GM21515 (cell line): ENCODE results near the gene FBH1.
A peak's percentile ranks its signal among the peaks of the same experiment; 100 is the strongest.
"Not testable (repeated sequence)": the region's sequence is repeated elsewhere in the genome, so short reads cannot be mapped to it uniquely, and the experiment has no call there.

ENCODE experiments used
- ATAC-seq: cut with Tn5 transposase; IDR thresholded peaks from one replicate; pipeline ENCODE4 v1.9.1; 2021; ENCODE audit not compliant: unreplicated experiment

FBH1 gene

GRCh38 chr10:5889624-5890451, at the start of gene FBH1, which contains the start of gene ANKRD16:
FBH1 (plus strand) TSS chr10:5890243; CDS start chr10:5890346, 103 bp downstream.
ANKRD16 (minus strand) TSS chr10:5889893; CDS start chr10:5889354, 539 bp downstream.
- peak; percentile 82 for ATAC-seq

GRCh38 chr10:5840314-5841307, 49.4 kb upstream of the FBH1 start:
- ATAC-seq, result peak; percentile 82

GRCh38 chr10:5841965-5842364, 48.1 kb upstream of the FBH1 start:
- no peak for ATAC-seq

- no peak for ATAC-seq
Measured at GRCh38 chr10:5843686-5844344, 46.2 kb upstream of the FBH1 start.

GRCh38 chr10:5844345-5845055, 45.5 kb upstream of the FBH1 start:
- ATAC-seq, result no peak

- ATAC-seq, result not testable (repeated sequence)
Measured at GRCh38 chr10:5846667-5847066, 43.4 kb upstream of the FBH1 start.

- ATAC-seq, result no peak
Measured at GRCh38 chr10:5854131-5854475, 35.9 kb upstream of the FBH1 start.

- no peak for ATAC-seq
Measured at GRCh38 chr10:5855979-5856700, 33.9 kb upstream of the FBH1 start.

GRCh38 chr10:5856701-5857004, 33.4 kb upstream of the FBH1 start:
- ATAC-seq, result no peak

- no peak for ATAC-seq
Measured at GRCh38 chr10:5858811-5859210, 31.2 kb upstream of the FBH1 start.

GRCh38 chr10:5860066-5860465, 30.0 kb upstream of the FBH1 start:
- ATAC-seq, result no peak

- peak; percentile 96 for ATAC-seq
Measured at GRCh38 chr10:5862360-5862961, 27.6 kb upstream of the FBH1 start.

- ATAC-seq, result peak; percentile 1
Measured at GRCh38 chr10:5862981-5863685, 26.9 kb upstream of the FBH1 start.

- not testable (repeated sequence) for ATAC-seq
Measured at GRCh38 chr10:5866451-5867081, 23.5 kb upstream of the FBH1 start.

- ATAC-seq, result not testable (repeated sequence)
Measured at GRCh38 chr10:5867091-5867615, 22.9 kb upstream of the FBH1 start.

- not testable (repeated sequence) for ATAC-seq
Measured at GRCh38 chr10:5868383-5868782, 21.7 kb upstream of the FBH1 start.

GRCh38 chr10:5869156-5869555, 20.9 kb upstream of the FBH1 start:
- ATAC-seq, result no peak

GRCh38 chr10:5871596-5871995, 18.4 kb upstream of the FBH1 start:
- no peak for ATAC-seq
